A673 (cell line): ENCODE measurements around the gene GALNT9. TPM values are rescaled to one million over a fixed set of nuclear protein-coding genes. Genes with fewer than 3 reads are reported as not detected.

ENCODE experiments used
- BruUV-seq: library from RNA; stranded (reverse); fragments of 400-500 nt; replicated peaks from 2 replicates; lab custom pipeline; 2021; lab: Mats Ljungman, UMichigan
- CTCF ChIA-PET: fragments of 300-600 bp; sonication (Branson Sonifier 250); formaldehyde crosslinking; loops from one replicate; lab custom pipeline; 2022; ENCODE audit warnings: antibody characterized with exemption; lab: Charles Lee
- POLR2A ChIA-PET: fragments of 300-600 bp; sonication (Branson Sonifier 250); formaldehyde crosslinking; loops from one replicate; lab custom pipeline; 2022; ENCODE audit warnings: antibody characterized with exemption; ENCODE audit not compliant: low non-redundant PET; lab: Charles Lee
- DNase-seq: peaks from one replicate; pipeline ENCODE4 v3.0.0-alpha.2; 2015; ENCODE audit warnings: low spot score
- H3K27ac ChIP-seq: fragments of 200-600 bp; sonication (generic); 2 replicates; pipeline ENCODE4 v1.5.1; 2016; ENCODE audit warnings: mixed run types, low read depth, mild to moderate bottlenecking, mixed read lengths, antibody characterized with exemption, low read length; ENCODE audit not compliant: poor library complexity, severe bottlenecking
- H3K27me3 ChIP-seq: fragments of 200-600 bp; sonication (generic); replicated peaks from 2 replicates; pipeline ENCODE4 v1.6.1; 2017; ENCODE audit warnings: mixed run types, low read depth, mild to moderate bottlenecking, mixed read lengths, antibody characterized with exemption, low read length; ENCODE audit not compliant: insufficient read depth, poor library complexity
- H3K36me3 ChIP-seq: fragments of 200-600 bp; sonication (generic); 2 replicates; pipeline ENCODE4 v1.6.1; 2016; ENCODE audit warnings: mixed run types, mild to moderate bottlenecking, mixed read lengths, antibody characterized with exemption, low read length; ENCODE audit not compliant: insufficient read depth, poor library complexity, severe bottlenecking
- H3K4me1 ChIP-seq: fragments of 200-600 bp; sonication (generic); 2 replicates; pipeline ENCODE4 v1.6.1; 2017; ENCODE audit warnings: mixed run types, mild to moderate bottlenecking, mixed read lengths, antibody characterized with exemption, low read length; ENCODE audit not compliant: insufficient read depth, poor library complexity, severe bottlenecking
- H3K4me3 ChIP-seq: fragments of 200-600 bp; sonication (generic); 2 replicates; pipeline ENCODE4 v1.5.1; 2016; ENCODE audit warnings: low read depth, mixed run types, mild to moderate bottlenecking, mixed read lengths, low read length; ENCODE audit not compliant: poor library complexity, severe bottlenecking
- H3K9me3 ChIP-seq: fragments of 200-600 bp; sonication (generic); 2 replicates; pipeline ENCODE4 v1.6.1; 2016; ENCODE audit warnings: mixed run types, low read depth, mild to moderate bottlenecking, mixed read lengths, antibody characterized with exemption, low read length; ENCODE audit not compliant: poor library complexity, severe bottlenecking
- EZH2 ChIP-seq: fragments of 200-600 bp; sonication (generic); IDR thresholded peaks from 2 replicates; pipeline ENCODE4 v1.6.1; 2017; ENCODE audit warnings: borderline replicate concordance, low read depth, mild to moderate bottlenecking, mixed read lengths, antibody characterized with exemption, low read length; ENCODE audit not compliant: poor library complexity, severe bottlenecking
- intact Hi-C: fragments of 100-400 bp; cut with micrococcal nuclease; formaldehyde crosslinking; loops from one replicate; pipeline ENCODE4 v1.10.0; 2022; ENCODE audit not compliant: unreplicated experiment
- total RNA-seq: library from RNA; stranded (reverse); gene quantifications from 2 replicates; pipeline ENCODE4 v1.2.3, GENCODE V29; 2021
- TF ChIP-seq, protein P1 (sequence below): fragments of 300-800, 200-600 bp; sonication (generic); conservative IDR thresholded peaks from 2 replicates; pipeline ENCODE4 v1.5.1; 2017; ENCODE audit warnings: low read depth, mild to moderate bottlenecking, antibody characterized with exemption, low read length, moderate library complexity, mixed read lengths

Gene GALNT9
- total RNA-seq, 1 experiment from 2014 or later: 7.4 TPM

DNA sequence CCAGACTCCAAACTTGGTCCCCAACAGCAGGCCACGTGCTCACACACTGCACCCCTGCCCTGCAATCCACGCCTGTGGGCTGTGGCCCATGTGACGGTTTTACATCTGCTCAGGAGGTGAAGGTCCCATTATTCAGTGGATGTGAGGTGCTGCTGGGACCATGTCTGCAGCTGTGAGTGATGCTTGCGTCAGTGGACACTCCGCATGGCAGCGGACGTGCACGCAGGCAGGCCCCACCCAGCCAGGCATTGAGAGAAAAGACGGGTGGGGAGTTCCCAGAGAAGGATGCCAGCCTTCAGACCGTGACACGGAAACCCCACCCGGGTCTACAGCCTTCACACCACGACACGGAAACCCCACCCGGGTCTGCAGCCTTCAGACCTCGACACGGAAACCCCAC lies 117.6 kb downstream of the GALNT9 start:
- ChIA-PET POLR2A (no interaction called here), CTCF (no interaction called here)
- no peak overlapping the region for H3K4me3 ChIP-seq
- H3K4me1 ChIP-seq: no peaks in the 10 kb centered on the region
- no TSS peak for BruUV-seq
- H3K27ac ChIP-seq: no peak overlapping the region
- TF ChIP-seq, protein P1, sequence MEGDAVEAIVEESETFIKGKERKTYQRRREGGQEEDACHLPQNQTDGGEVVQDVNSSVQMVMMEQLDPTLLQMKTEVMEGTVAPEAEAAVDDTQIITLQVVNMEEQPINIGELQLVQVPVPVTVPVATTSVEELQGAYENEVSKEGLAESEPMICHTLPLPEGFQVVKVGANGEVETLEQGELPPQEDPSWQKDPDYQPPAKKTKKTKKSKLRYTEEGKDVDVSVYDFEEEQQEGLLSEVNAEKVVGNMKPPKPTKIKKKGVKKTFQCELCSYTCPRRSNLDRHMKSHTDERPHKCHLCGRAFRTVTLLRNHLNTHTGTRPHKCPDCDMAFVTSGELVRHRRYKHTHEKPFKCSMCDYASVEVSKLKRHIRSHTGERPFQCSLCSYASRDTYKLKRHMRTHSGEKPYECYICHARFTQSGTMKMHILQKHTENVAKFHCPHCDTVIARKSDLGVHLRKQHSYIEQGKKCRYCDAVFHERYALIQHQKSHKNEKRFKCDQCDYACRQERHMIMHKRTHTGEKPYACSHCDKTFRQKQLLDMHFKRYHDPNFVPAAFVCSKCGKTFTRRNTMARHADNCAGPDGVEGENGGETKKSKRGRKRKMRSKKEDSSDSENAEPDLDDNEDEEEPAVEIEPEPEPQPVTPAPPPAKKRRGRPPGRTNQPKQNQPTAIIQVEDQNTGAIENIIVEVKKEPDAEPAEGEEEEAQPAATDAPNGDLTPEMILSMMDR: no peak
- no peak for TF ChIP-seq EZH2
- no peaks in the 10 kb centered on the region for H3K36me3 ChIP-seq
- H3K27me3 ChIP-seq: peaks cover under 1% of the 10 kb centered on the region
- intact Hi-C loops: no loop called here
- H3K9me3 ChIP-seq: no peaks in the 10 kb centered on the region
- DNase-seq: no peak

DNA sequence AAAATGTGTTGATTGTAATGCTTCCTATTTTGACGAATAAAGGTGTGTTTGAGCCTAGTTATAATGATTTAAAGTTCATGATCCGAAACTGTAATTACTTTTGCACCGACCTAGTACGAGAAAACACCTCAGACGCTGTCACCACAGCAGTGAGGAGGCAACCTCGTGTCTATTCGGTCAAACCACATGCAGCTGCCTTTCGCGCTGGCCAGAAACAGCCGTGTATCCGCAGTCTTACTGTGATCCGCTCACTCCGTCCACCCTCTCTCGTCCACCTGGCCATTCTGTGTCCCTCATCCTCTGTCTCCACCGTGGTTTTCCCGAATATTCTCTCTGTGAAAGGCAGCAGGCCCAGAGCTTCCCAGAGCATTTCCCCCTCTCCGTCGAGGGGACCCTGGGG lies 118.1 kb downstream of the GALNT9 start:
- ChIA-PET POLR2A (no interaction called here), CTCF (no interaction called here)

DNA sequence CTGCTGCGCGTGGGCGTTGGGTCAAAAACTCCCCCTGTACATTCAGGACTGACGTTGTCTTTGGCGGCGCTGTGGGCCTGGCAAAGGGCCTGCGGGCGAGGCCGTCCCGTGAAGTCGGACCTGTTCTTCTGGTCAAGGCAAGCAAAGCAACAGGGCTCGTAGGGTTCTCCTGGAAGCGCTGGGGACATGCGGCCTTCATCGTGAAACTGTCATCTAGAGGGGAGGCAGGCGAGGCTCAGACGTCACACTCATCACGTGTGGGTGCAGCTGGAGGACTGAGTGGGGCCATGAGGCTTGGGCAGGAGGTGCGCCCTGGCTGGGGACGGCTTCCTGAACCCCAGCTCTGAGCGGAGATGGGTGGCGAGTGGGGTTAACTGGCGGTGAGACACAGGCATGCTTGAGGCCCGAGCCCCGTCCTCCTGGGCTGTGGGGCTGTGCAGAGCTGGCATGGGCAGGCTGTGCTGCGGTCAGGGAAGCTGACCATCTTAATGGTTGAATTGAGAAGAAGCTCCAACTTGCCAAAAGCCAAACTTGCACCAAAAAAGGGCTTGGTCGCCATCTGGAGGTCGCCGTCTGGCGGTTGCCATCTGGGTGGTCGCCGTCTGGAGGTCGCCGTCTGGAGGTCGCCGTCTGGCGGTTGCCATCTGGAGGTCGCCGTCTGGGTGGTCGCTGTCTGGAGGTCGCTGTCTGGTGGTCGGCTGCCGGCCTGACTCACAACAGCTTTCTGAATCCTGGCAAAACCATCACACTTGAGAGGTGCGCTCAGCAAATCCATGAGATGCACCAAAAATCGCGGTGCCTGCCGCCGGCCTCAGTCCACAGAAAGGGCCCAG lies 119.0 kb downstream of the GALNT9 start:
- ChIA-PET CTCF (interaction anchor here (0.8 kb wide), 1 partner anchor 57 kb away, joined by 6 read pairs; no protein-coding TSS in a partner anchor), POLR2A (interaction anchor here (0.7 kb wide), 1 partner anchor 80 kb away, joined by 5 read pairs; no protein-coding TSS in a partner anchor)
- intact Hi-C loops: no loop called here
- no peak for DNase-seq
- Histone ChIP-seq H3K36me3 (no peaks in the 10 kb centered on the region), H3K9me3 (no peaks in the 10 kb centered on the region), H3K4me3 (no peak overlapping the region), H3K27ac (no peak overlapping the region), H3K4me1 (peaks cover 6% of the 10 kb centered on the region), H3K27me3 (peaks cover 12% of the 10 kb centered on the region)
- no TSS peak for BruUV-seq
- TF ChIP-seq, protein P1: no peak
- no peak for TF ChIP-seq EZH2

More for the DNA sequence above, 118.1 kb downstream of the GALNT9 start:
- no TSS peak for BruUV-seq
- H3K4me3 ChIP-seq: no peak overlapping the region
- no peaks in the 10 kb centered on the region for H3K9me3 ChIP-seq
- intact Hi-C loops: no loop called here
- H3K27ac ChIP-seq: no peak overlapping the region
- DNase-seq: no peak
- peaks cover 4% of the 10 kb centered on the region for H3K27me3 ChIP-seq
- no peaks in the 10 kb centered on the region for H3K4me1 ChIP-seq
- TF ChIP-seq EZH2: no peak
- TF ChIP-seq, protein P1: no peak
- H3K36me3 ChIP-seq: no peaks in the 10 kb centered on the region
